GM12878 (cell line): Measurements from ENCODE around the gene PRRX2. TPM values are rescaled to one million over a fixed set of nuclear protein-coding genes. Genes with fewer than 3 reads are reported as not detected.

ENCODE experiments used
- ATAC-seq: fragments of 200-7000 bp; cut with Tn5 transposase; 3 replicates; pipeline ENCODE4 v1.9.1; 2020; ENCODE audit warnings: mild to moderate bottlenecking, moderate library complexity
- BruUV-seq: library from RNA; stranded (reverse); fragments of 400-500 nt; replicated peaks from 2 replicates; lab custom pipeline; 2021; lab: Mats Ljungman, UMichigan
- CTCF ChIA-PET: fragments of 300-600 bp; sonication (Branson Sonifier 250); formaldehyde crosslinking; extraction: SDS; loops from one replicate; lab custom pipeline; 2021; ENCODE audit warnings: inconsistent platforms; lab: Yijun Ruan, JAX
- POLR2A ChIA-PET: fragments of 350-600 bp; formaldehyde crosslinking; extraction: SDS; loops from one replicate; lab custom pipeline; 2021; ENCODE audit warnings: inconsistent platforms; lab: Charles Lee
- RAD21 ChIA-PET: fragments of 300-600 bp; sonication (Branson Sonifier 250); formaldehyde crosslinking; loops from one replicate; lab custom pipeline; 2023; ENCODE audit warnings: antibody characterized with exemption; ENCODE audit not compliant: unreplicated experiment; lab: Charles Lee
- SMC1A ChIA-PET: fragments of 300-600 bp; sonication (Branson Sonifier 250); formaldehyde crosslinking; loops from one replicate; lab custom pipeline; 2023; ENCODE audit not compliant: unreplicated experiment, uncharacterized antibody; lab: Charles Lee
- DNase-seq: peaks from one replicate; pipeline ENCODE4 v3.0.0-alpha.2; 2011; ENCODE audit warnings: low read depth, low spot score
- FAIRE-seq: peaks from 3 replicates; lab custom pipeline; 2011; peaks lifted over from hg19 to GRCh38; lab: Jason Lieb, UNC
- H2AFZ ChIP-seq: 2 replicates; pipeline ENCODE4 v1.6.0; 2011; ENCODE audit warnings: low read depth, low read length, control low read depth; ENCODE audit not compliant: control insufficient read depth
- H3K27ac ChIP-seq: 2 replicates; pipeline ENCODE4 v1.5.1; 2011; ENCODE audit warnings: control low read depth; ENCODE audit not compliant: control insufficient read depth, insufficient read depth
- H3K27me3 ChIP-seq, 2 experiments: replicated peaks in 1 of 2; 2 replicates each; pipeline versions ENCODE4 v1.6.0 to v1.6.1; 2011; ENCODE audit warnings: low read length in 1 of 2; ENCODE audit not compliant: control insufficient read depth in 2 of 2, insufficient read depth in 2 of 2
- H3K36me3 ChIP-seq, 2 experiments: 2 replicates each; pipeline ENCODE4 v1.5.1; 2011; ENCODE audit warnings: low read length in 1 of 2; ENCODE audit not compliant: control insufficient read depth in 2 of 2, insufficient read depth in 2 of 2
- H3K4me1 ChIP-seq: 2 replicates; pipeline ENCODE4 v1.6.1; 2011; ENCODE audit warnings: mild to moderate bottlenecking, low read length, moderate library complexity, mixed read lengths; ENCODE audit not compliant: control insufficient read depth, insufficient read depth
- H3K4me2 ChIP-seq: 2 replicates; pipeline ENCODE4 v1.6.0; 2011; ENCODE audit warnings: control low read depth; ENCODE audit not compliant: control insufficient read depth, insufficient read depth
- H3K4me3 ChIP-seq: fragments of 200-600 bp; sonication (generic); 2 replicates; pipeline ENCODE4 v1.5.1; 2016
- H3K79me2 ChIP-seq: 2 replicates; pipeline ENCODE4 v1.6.0; 2011; ENCODE audit warnings: low read length; ENCODE audit not compliant: control insufficient read depth, insufficient read depth
- H3K9ac ChIP-seq: 2 replicates; pipeline ENCODE4 v1.8.0; 2011; ENCODE audit warnings: low read length, control low read depth, mixed read lengths; ENCODE audit not compliant: control insufficient read depth, insufficient read depth
- H3K9me3 ChIP-seq: replicated peaks from 3 replicates; pipeline ENCODE4 v1.5.1; 2011; ENCODE audit warnings: mild to moderate bottlenecking, low read length; ENCODE audit not compliant: control insufficient read depth, insufficient read depth
- H4K20me1 ChIP-seq: 2 replicates; pipeline ENCODE4 v1.6.0; 2011; ENCODE audit not compliant: control insufficient read depth, insufficient read depth
- BHLHE40 ChIP-seq, 2 experiments: fragments of 450-650 bp in 1 of 2; IDR thresholded peaks; 2 replicates each; pipeline ENCODE4 v1.6.1; 2011 to 2017; ENCODE audit warnings: low read depth in 2 of 2, borderline replicate concordance in 1 of 2, improper control_type of control experiment in 1 of 2, low read length in 1 of 2, mild to moderate bottlenecking in 1 of 2
- BMI1 ChIP-seq: fragments of 450-650 bp; IDR thresholded peaks from 2 replicates; pipeline ENCODE4 v1.6.1; 2016; ENCODE audit warnings: mild to moderate bottlenecking, moderate library complexity, borderline replicate concordance
- CREB1 ChIP-seq: IDR thresholded peaks from 2 replicates; pipeline ENCODE4 v1.6.1; 2012; ENCODE audit warnings: low read depth, mild to moderate bottlenecking, inconsistent platforms
- CREM ChIP-seq: IDR thresholded peaks from 2 replicates; pipeline ENCODE4 v1.6.1; 2014; ENCODE audit warnings: antibody characterized with exemption, low read depth
- DPF2 ChIP-seq: fragments of 450-650 bp; IDR thresholded peaks from 2 replicates; pipeline ENCODE4 v1.6.1; 2017; ENCODE audit warnings: mild to moderate bottlenecking
- ESRRA ChIP-seq: IDR thresholded peaks from 2 replicates; pipeline ENCODE4 v1.6.1; 2012; ENCODE audit warnings: mild to moderate bottlenecking, low read length, improper control_type of control experiment
- MTA2 ChIP-seq: fragments of 450-650 bp; IDR thresholded peaks from 2 replicates; pipeline ENCODE4 v1.6.1; 2016; ENCODE audit warnings: low read depth, mild to moderate bottlenecking, moderate library complexity
- MXI1 ChIP-seq: fragments of 150-350 bp; IDR thresholded peaks from 2 replicates; pipeline ENCODE4 v1.6.1; 2011; ENCODE audit warnings: low read depth, mild to moderate bottlenecking, inconsistent platforms, low read length, improper control_type of control experiment
- NBN ChIP-seq: fragments of 450-650 bp; IDR thresholded peaks from 2 replicates; pipeline ENCODE4 v1.6.1; 2016
- PML ChIP-seq: IDR thresholded peaks from 2 replicates; pipeline ENCODE4 v1.6.1; 2012; ENCODE audit warnings: low read length, inconsistent platforms
- POLR2AphosphoS5 ChIP-seq: IDR thresholded peaks from 2 replicates; pipeline ENCODE4 v1.6.1; 2011; ENCODE audit warnings: mild to moderate bottlenecking, low read length, inconsistent platforms
- YY1 ChIP-seq: IDR thresholded peaks from 2 replicates; pipeline ENCODE4 v1.6.1; 2011; ENCODE audit warnings: low read depth, mild to moderate bottlenecking, low read length
- ZZZ3 ChIP-seq: IDR thresholded peaks from 2 replicates; pipeline ENCODE4 v1.6.1; 2011; ENCODE audit warnings: low read depth; ENCODE audit not compliant: control insufficient read depth, insufficient read length
- WGBS: methylation state at CpG from one replicate; pipeline ENCODE4 v1.1.6; 2016; ENCODE audit warnings: low lambda C conversion rate; ENCODE audit not compliant: insufficient replicate concordance, insufficient coverage; ENCODE audit errors: missing lambda C conversion rate; 5-methylcytosine and 5-hydroxymethylcytosine counted together
- in situ Hi-C: fragments of 300-500 bp; cut with MboI; formaldehyde crosslinking; loops from 9 replicates; pipeline ENCODE4 v1.14.3; 2018; ENCODE audit warnings: mixed read lengths
- intact Hi-C: fragments of 100-400 bp; cut with micrococcal nuclease; formaldehyde crosslinking; loops from one replicate; pipeline ENCODE4 v1.14.2; 2022; ENCODE audit not compliant: unreplicated experiment
- polyA plus RNA-seq, 11 experiments: library from polyadenylated mRNA; depleted of rRNA in 4 of 11; unstranded in 6 of 11; stranded (reverse) in 5 of 11; fragments of >200 nt; fragmentation: Nextera tagmentation in 4 of 11; fragmentation: Illumina TruSeq in 1 of 11; extraction: Ambion mirVana in 4 of 11; extraction: Trizol in 1 of 11; gene quantifications; 1 replicate in 1 of 11; 2 replicates in 10 of 11; pipeline versions ENCODE4 v1.2.1 to v1.2.3, GENCODE V29; 2011 to 2016; ENCODE audit warnings: inconsistent platforms in 2 of 11, missing spikeins in 2 of 11, low read depth in 1 of 11
- total RNA-seq, 4 experiments: library from RNA; depleted of rRNA in 3 of 4; stranded (reverse); fragments of >200 nt in 3 of 4; fragmentation: Illumina TruSeq in 1 of 4; extraction: Trizol in 1 of 4; gene quantifications; 2 replicates each; pipeline versions ENCODE4 v1.2.1 to v1.2.3, GENCODE V29; 2013 to 2021
- TF ChIP-seq, protein P1 (sequence below): fragments of 450-650 bp; IDR thresholded peaks from 2 replicates; pipeline ENCODE4 v1.6.1; 2017; ENCODE audit warnings: mild to moderate bottlenecking
- TF ChIP-seq, protein P2 (sequence below): fragments of 450-650 bp; IDR thresholded peaks from 2 replicates; pipeline ENCODE4 v1.6.1; 2017; ENCODE audit warnings: low read depth, mild to moderate bottlenecking, moderate library complexity
- TF ChIP-seq, protein P3 (sequence below): fragments of 450-650 bp; IDR thresholded peaks from 2 replicates; pipeline ENCODE4 v1.6.1; 2016; ENCODE audit warnings: mild to moderate bottlenecking, moderate library complexity, borderline replicate concordance

The PRRX2 gene
- total and polyA plus RNA-seq, 10 of the 15 experiments (the other 5 are each of a cell fraction or from before 2014, with no cell fraction given), result not detected

DNA sequence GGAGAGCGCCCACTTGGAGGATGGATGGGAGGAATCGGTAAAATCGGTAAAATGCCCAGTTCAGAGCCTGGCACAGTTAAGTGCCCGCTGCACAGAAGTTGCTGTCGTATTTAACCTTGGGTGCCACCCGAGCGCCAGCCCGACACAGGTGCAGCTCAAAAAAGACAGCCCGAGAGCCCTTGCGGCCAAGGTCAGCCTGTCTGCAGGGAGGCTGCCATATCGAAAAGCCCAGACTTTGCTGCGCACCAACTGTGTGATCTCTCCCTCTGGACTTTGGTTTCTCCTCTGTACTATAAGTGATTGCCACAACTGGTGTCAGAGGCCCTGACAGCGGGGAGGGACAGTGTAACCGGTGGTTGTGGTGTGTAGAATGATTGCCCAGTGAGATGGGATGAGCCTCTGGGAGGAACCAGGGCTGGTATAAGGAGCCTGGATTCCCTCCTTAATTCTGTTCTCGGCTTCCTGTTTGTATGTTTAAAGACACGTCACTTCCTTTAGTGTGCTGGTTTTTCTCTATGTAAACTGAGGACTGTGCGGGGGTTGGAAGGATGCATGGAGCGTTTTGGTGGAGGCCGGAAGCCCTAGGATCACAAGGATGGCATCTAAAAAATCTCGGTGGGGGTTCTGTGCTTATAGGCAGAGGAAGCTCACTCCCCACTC is 38.7 kb upstream of the PRRX2 start:
- FAIRE-seq, result peak; percentile 49
- H3K9ac ChIP-seq, result peak overlapping the region; percentile 95
- H3K27me3 ChIP-seq, result no peaks in the 10 kb centered on the region
- ChIA-PET SMC1A (interaction anchor here (1.4 to 6.8 kb wide), 6 partner anchors 168 to 495 kb away, joined by 3 to 83 read pairs (median 18); partner anchors contain the start of gene IER5L), RAD21 (interaction anchor here (0.6 to 6.4 kb wide), 9 partner anchors 13 to 501 kb away, joined by 3 to 130 read pairs (median 7); partner anchors contain the start of gene IER5L), CTCF (interaction anchor here (0.6 to 5.2 kb wide), 11 partner anchors 9 to 501 kb away, joined by 3 to 194 read pairs (median 3); no protein-coding TSS in a partner anchor), POLR2A (interaction anchor here (0.6 to 3.0 kb wide), 2 partner anchors 484 to 487 kb away, joined by 3 to 21 read pairs; no protein-coding TSS in a partner anchor)
- H3K79me2 ChIP-seq, result peaks cover 54% of the 10 kb centered on the region
- peak overlapping the region; percentile 74 for H3K4me2 ChIP-seq
- DNase-seq, result no peak
- peak overlapping the region; percentile 94 for H2AFZ ChIP-seq
- in situ Hi-C loops (no loop called here), intact Hi-C loops (no loop called here)
- no TSS peak for BruUV-seq
- peak overlapping the region; percentile 90 for H3K27ac ChIP-seq
- H3K9me3 ChIP-seq, result no peaks in the 10 kb centered on the region
- H4K20me1 ChIP-seq, result no peaks in the 10 kb centered on the region
- H3K4me1 ChIP-seq, result peaks cover 18% of the 10 kb centered on the region
- 3% methylated on average over 20 of the region's 20 CpGs for WGBS
- ATAC-seq, result peak; percentile 45
- H3K36me3 ChIP-seq, result peaks cover 0 to 3% of the 10 kb centered on the region in 2 experiments; a peak in 3 of 4 replicates
- peak overlapping the region; percentile 93 for H3K4me3 ChIP-seq
- TF ChIP-seq PML, result 0 out of 2 replicates have a peak, but pooled peaks have one; percentile 20
- TF ChIP-seq MTA2, result no peak
- TF ChIP-seq, protein P1, sequence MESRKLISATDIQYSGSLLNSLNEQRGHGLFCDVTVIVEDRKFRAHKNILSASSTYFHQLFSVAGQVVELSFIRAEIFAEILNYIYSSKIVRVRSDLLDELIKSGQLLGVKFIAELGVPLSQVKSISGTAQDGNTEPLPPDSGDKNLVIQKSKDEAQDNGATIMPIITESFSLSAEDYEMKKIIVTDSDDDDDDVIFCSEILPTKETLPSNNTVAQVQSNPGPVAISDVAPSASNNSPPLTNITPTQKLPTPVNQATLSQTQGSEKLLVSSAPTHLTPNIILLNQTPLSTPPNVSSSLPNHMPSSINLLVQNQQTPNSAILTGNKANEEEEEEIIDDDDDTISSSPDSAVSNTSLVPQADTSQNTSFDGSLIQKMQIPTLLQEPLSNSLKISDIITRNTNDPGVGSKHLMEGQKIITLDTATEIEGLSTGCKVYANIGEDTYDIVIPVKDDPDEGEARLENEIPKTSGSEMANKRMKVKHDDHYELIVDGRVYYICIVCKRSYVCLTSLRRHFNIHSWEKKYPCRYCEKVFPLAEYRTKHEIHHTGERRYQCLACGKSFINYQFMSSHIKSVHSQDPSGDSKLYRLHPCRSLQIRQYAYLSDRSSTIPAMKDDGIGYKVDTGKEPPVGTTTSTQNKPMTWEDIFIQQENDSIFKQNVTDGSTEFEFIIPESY, result no peak
- TF ChIP-seq, protein P2, sequence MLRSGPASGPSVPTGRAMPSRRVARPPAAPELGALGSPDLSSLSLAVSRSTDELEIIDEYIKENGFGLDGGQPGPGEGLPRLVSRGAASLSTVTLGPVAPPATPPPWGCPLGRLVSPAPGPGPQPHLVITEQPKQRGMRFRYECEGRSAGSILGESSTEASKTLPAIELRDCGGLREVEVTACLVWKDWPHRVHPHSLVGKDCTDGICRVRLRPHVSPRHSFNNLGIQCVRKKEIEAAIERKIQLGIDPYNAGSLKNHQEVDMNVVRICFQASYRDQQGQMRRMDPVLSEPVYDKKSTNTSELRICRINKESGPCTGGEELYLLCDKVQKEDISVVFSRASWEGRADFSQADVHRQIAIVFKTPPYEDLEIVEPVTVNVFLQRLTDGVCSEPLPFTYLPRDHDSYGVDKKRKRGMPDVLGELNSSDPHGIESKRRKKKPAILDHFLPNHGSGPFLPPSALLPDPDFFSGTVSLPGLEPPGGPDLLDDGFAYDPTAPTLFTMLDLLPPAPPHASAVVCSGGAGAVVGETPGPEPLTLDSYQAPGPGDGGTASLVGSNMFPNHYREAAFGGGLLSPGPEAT, result no peak
- TF ChIP-seq DPF2, result no peak
- TF ChIP-seq POLR2AphosphoS5, result 0 out of 2 replicates have a peak, but pooled peaks have one; percentile 27
- TF ChIP-seq, protein P3, sequence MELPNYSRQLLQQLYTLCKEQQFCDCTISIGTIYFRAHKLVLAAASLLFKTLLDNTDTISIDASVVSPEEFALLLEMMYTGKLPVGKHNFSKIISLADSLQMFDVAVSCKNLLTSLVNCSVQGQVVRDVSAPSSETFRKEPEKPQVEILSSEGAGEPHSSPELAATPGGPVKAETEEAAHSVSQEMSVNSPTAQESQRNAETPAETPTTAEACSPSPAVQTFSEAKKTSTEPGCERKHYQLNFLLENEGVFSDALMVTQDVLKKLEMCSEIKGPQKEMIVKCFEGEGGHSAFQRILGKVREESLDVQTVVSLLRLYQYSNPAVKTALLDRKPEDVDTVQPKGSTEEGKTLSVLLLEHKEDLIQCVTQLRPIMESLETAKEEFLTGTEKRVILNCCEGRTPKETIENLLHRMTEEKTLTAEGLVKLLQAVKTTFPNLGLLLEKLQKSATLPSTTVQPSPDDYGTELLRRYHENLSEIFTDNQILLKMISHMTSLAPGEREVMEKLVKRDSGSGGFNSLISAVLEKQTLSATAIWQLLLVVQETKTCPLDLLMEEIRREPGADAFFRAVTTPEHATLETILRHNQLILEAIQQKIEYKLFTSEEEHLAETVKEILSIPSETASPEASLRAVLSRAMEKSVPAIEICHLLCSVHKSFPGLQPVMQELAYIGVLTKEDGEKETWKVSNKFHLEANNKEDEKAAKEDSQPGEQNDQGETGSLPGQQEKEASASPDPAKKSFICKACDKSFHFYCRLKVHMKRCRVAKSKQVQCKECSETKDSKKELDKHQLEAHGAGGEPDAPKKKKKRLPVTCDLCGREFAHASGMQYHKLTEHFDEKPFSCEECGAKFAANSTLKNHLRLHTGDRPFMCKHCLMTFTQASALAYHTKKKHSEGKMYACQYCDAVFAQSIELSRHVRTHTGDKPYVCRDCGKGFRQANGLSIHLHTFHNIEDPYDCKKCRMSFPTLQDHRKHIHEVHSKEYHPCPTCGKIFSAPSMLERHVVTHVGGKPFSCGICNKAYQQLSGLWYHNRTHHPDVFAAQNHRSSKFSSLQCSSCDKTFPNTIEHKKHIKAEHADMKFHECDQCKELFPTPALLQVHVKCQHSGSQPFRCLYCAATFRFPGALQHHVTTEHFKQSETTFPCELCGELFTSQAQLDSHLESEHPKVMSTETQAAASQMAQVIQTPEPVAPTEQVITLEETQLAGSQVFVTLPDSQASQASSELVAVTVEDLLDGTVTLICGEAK, result peak; percentile 59; the same call in 1 of the 2 replicates
- TF ChIP-seq CREB1, result peak; percentile 39; the same call in 1 of the 2 replicates
- TF ChIP-seq ESRRA, result peak; percentile 44; the same call in 1 of the 2 replicates
- TF ChIP-seq BHLHE40 (IDR thresholded peaks at IDR 0.05; ENCODE audit: borderline replicate concordance in 1 of 2, low read depth in 2 of 2, low read length in 1 of 2), result no peak
- TF ChIP-seq YY1, result 0 out of 2 replicates have a peak, but pooled peaks have one; percentile 26
- TF ChIP-seq MXI1, result no peak
- TF ChIP-seq ZZZ3, result no peak
- TF ChIP-seq BMI1, result no peak
- no peak for TF ChIP-seq NBN
- TF ChIP-seq CREM, result 0 out of 2 replicates have a peak, but pooled peaks have one; percentile 41
